Measurements from ENCODE around the gene MXRA7.
"Not testable (repeated sequence)": the region's sequence is repeated elsewhere in the genome, so short reads cannot be mapped to it uniquely, and the experiment has no call there.

Gene MXRA7

DNA sequence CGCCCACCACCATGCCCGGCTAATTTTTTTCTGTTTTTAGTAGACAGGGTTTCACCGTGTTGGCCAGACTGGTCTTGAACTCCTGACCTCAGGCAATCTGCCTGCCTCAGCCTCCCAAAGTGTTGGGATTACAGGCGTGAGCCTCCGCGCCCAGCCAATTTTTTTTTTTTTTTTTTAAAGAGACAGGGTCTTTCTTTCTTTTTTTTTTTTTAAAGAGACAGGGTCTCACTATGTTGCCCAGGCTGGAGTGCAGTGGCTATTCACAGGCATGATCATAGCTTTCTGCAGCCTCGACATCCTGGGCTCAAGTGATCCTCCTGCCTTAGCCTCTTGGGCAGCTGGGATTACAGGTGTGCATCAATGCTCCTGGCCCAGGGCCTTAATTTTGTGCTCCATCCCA, 1.6 kb upstream of the MXRA7 start:
- H3K9ac ChIP-seq (ENCODE audit: low read depth, low read length); H3K9me3 ChIP-seq (replicated peaks; ENCODE audit: low read length); H3K4me2 ChIP-seq (ENCODE audit: low read length); H3K27me3 ChIP-seq (ENCODE audit: control insufficient read depth, insufficient read depth, low read length); H3K4me3 ChIP-seq (ENCODE audit: low read length): not testable (repeated sequence)
- H3K36me3 ChIP-seq (ENCODE audit: insufficient read depth, low read length) = peaks cover 35% of the 10 kb centered on the region
- peaks cover 53% of the 10 kb centered on the region for H3K4me1 ChIP-seq (ENCODE audit: control insufficient read depth, insufficient read depth, low read length)

DNA sequence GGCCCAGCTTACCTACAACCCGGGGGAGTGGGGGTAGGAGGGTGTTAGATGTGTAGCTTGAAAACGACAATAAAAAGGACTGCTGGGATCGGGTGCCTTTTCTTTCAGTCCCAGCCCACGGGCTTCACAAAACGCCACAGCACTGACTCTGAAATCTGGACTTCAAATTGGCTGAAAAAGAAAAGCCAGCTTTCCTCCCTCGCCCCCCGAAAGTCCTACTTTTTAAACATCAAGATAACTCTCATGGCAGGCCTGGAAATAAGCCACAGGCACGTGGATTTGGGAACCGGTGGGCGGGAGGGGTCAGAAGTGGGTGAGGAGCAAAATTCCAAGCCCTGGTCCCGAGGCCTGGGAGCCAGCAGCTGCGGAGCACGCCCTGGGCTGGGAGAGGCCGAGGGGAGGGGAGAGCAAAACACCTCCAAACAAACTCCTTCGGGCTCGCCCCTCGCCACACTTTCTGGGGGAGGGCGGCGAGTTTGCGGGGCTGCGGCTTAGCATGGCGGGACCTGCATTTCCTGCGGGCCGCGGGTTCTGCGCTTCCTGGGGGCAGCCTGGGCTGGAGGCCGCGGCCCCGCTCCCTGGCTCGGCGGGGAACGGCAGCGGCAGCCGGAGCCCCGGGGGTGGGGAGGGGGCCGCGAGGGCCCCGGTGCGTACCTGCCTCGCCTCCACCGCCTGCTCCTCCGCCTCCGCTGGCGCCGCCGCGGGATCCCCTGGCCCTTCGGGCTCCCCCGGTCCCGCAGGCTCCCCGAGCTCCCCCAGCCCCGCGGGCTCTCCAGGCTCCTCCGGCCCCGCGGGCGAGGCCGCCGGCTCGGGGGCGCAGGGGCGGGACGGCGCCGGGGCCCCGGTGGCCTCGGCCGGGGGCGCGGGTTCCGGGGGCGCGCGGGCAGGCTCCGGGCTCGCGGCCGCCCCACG, 558 bp downstream of the MXRA7 start:
- not testable (repeated sequence) for H3K27me3 ChIP-seq (ENCODE audit: control insufficient read depth, insufficient read depth, low read length); H3K9me3 ChIP-seq (replicated peaks; ENCODE audit: low read length)
- Histone ChIP-seq H3K4me1 (ENCODE audit: control insufficient read depth, insufficient read depth, low read length) (peaks cover 38% of the 10 kb centered on the region), H3K4me3 (ENCODE audit: low read length) (peak overlapping the region; percentile 78), H3K4me2 (ENCODE audit: low read length) (peak overlapping the region; percentile 90), H3K9ac (ENCODE audit: low read depth, low read length) (peak overlapping the region; percentile 94), H3K36me3 (ENCODE audit: insufficient read depth, low read length) (peaks cover 37% of the 10 kb centered on the region)

DNA sequence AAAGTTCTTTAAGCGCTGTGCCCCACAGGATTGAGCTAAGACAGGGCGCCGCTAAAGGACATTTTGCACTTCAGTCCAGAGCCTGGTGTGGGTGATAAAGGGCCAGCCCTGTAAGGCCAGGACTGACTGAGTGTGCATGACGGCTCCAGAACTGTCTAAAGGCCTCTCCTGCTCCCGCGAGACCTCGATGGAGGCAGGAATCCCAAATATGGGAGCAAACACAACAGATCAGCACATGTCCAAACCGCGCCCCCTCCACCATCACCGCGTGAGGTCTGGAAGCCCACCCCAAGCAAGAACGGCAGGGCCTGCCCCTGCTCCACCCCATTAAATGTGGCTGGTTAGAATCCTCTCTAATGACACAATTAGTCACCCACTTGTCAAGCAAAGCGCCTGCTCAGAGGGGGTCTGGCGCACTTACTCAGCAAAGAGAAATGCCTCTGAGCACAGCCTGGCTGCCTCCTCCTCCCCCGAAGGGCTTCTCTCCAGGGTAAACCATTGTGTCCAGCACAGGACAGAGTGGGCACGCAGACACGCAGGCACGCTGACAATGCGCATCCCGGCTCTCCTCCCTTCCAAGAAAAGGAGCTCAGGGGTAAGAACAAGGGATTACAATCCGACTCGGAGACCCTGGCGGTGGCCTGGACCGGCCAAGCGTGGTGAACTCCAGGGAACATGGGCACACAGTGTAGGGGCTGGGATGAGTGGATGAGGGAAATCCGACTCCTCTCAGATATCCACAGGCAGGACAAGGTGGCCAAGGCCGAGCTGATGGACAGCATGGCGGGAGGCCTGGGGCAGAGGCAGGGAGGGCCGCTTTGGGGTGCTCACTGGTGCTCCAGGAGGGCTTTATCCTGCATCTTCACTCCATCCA, 1.5 kb downstream of the MXRA7 start:
- Histone ChIP-seq H3K9ac (ENCODE audit: low read depth, low read length) (peak overlapping the region; percentile 94), H3K27me3 (ENCODE audit: control insufficient read depth, insufficient read depth, low read length) (no peaks in the 10 kb centered on the region), H3K4me3 (ENCODE audit: low read length) (peak overlapping the region; percentile 78), H3K4me1 (ENCODE audit: control insufficient read depth, insufficient read depth, low read length) (peaks cover 35% of the 10 kb centered on the region), H3K4me2 (ENCODE audit: low read length) (peak overlapping the region; percentile 90), H3K9me3 (replicated peaks; ENCODE audit: low read length) (no peaks in the 10 kb centered on the region), H3K36me3 (ENCODE audit: insufficient read depth, low read length) (peaks cover 32% of the 10 kb centered on the region)

DNA sequence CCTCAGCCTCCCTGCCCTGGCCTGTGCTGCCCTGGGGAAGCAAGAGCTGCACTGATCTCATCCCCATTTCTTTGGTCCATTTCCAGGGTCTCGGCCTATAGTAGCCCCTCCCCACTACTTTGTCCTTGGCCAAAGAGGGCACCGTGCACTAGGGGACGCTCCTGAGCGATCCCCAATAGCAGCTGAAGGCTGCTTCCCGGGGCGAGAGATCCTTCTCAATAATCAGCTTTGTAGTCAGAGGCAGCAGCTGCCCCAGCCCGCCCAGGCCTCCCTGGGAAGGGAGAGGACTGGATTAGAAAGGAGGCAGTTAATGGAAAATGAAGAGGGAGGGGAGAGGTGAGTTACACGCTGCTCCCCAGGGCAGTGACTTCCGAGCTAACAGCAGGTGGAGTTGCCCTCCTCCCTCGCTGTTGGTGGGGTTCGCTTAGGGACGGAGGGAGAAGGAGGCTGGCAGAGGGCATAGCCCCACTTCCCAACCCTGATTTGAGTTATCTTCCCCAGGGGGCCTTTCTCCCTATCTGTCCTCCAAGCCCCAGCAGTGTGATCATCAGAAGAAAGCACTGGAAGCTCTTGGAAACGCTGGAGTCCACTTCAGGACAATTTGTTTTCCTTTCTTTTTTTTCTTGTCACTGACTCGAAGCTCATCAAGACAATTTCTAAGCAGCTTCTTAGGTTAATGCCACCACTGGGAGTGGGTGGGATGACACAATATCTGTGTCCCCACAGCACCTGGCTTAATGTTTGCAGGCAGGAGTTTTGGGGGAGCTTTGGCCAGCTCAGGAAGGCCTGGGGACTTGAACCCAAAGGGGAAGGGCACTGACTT, 2.6 kb downstream of the MXRA7 start:
- no peaks in the 10 kb centered on the region for H3K9me3 ChIP-seq (replicated peaks; ENCODE audit: low read length)
- H3K4me1 ChIP-seq (ENCODE audit: control insufficient read depth, insufficient read depth, low read length) = peaks cover 35% of the 10 kb centered on the region
- peak overlapping the region; percentile 90 for H3K4me2 ChIP-seq (ENCODE audit: low read length)
- peaks cover 22% of the 10 kb centered on the region for H3K36me3 ChIP-seq (ENCODE audit: insufficient read depth, low read length)
- peak overlapping the region; percentile 78 for H3K4me3 ChIP-seq (ENCODE audit: low read length)
- H3K9ac ChIP-seq (ENCODE audit: low read depth, low read length) = peak overlapping the region; percentile 94
- H3K27me3 ChIP-seq (ENCODE audit: control insufficient read depth, insufficient read depth, low read length) = no peaks in the 10 kb centered on the region

DNA sequence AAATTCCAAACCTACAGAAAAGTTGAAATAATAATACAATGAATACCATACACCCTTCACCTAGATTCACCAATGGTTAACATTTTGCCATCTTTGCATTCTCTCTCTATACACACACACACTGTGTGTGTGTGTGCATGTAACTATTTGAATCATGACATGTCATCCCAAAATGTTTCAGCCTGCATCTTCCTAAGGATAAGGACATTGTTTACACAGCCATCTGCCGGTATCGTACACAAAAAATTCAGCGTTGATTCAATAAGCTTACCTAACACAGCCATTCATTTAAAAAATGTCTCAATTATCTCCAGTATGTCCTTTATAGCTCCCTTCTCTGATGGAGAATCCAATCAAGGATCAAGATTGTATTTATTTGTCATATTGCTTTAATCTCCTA, 3.9 kb downstream of the MXRA7 start:
- Histone ChIP-seq H3K27me3 (ENCODE audit: control insufficient read depth, insufficient read depth, low read length) (no peaks in the 10 kb centered on the region), H3K4me1 (ENCODE audit: control insufficient read depth, insufficient read depth, low read length) (peaks cover 36% of the 10 kb centered on the region), H3K36me3 (ENCODE audit: insufficient read depth, low read length) (peaks cover 17% of the 10 kb centered on the region), H3K9ac (ENCODE audit: low read depth, low read length) (no peak overlapping the region), H3K4me2 (ENCODE audit: low read length) (no peak overlapping the region), H3K4me3 (ENCODE audit: low read length) (no peak overlapping the region), H3K9me3 (replicated peaks; ENCODE audit: low read length) (no peaks in the 10 kb centered on the region)

DNA sequence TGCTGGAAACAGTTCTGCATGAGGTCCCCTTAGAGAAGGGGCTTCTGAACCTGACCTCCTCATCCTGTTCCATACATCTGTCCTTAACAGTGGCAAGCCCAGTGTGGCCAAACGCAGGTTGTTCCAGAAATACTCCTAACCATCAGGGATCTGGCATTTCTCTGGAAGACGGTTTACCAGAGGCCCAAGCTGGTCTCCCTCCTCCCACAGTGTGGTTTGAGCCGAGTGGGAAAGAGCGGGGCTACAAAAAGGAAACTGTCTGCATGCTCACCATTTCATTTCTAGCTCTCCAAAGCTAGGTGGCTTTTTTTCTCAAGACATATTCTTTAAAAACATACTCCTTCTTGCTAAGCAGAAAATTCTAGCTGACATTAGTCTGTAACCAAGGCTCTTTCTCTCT, 6.0 kb downstream of the MXRA7 start:
- no peak overlapping the region for H3K4me3 ChIP-seq (ENCODE audit: low read length)
- H3K27me3 ChIP-seq (ENCODE audit: control insufficient read depth, insufficient read depth, low read length) = no peaks in the 10 kb centered on the region
- no peak overlapping the region for H3K4me2 ChIP-seq (ENCODE audit: low read length)
- peaks cover 47% of the 10 kb centered on the region for H3K4me1 ChIP-seq (ENCODE audit: control insufficient read depth, insufficient read depth, low read length)
- H3K36me3 ChIP-seq (ENCODE audit: insufficient read depth, low read length) = peaks cover 17% of the 10 kb centered on the region
- H3K9me3 ChIP-seq (replicated peaks; ENCODE audit: low read length) = no peaks in the 10 kb centered on the region
- no peak overlapping the region for H3K9ac ChIP-seq (ENCODE audit: low read depth, low read length)

DNA sequence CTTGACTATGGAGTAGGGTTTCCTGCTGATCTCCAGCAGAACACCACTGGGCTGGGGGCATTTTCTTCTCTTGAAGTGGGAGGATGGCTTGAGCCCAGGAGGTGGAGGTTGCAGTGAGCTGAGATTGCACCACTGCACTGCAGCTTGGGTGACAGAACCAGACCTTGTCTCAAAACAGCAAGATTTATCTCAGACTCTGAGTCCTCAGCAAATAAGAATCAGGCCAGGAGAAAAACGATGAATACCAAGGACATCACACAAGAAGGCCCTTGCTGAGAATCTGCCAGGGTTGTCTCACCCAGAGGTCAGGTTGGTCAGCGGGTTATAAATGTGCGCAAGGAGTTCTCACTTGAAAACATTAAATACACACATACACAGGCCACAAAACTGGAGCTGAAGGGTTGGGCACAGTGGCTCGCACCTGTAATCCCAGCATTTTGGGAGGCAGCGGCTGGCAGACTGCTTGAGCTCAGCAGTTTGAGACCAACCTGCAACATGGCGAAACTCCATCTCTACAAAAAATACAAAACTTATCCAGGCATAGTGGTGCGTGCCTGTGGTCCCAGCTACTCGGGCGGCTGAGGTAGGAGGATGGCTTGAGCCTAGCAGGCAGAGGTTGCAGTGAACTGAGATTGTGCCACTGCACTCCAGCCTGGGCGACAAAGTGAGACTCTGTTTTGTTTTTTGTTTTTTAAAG, 7.7 kb downstream of the MXRA7 start:
- H3K4me3 ChIP-seq (ENCODE audit: low read length) = no peak overlapping the region
- peaks cover 55% of the 10 kb centered on the region for H3K4me1 ChIP-seq (ENCODE audit: control insufficient read depth, insufficient read depth, low read length)
- peaks cover 17% of the 10 kb centered on the region for H3K36me3 ChIP-seq (ENCODE audit: insufficient read depth, low read length)
- no peak overlapping the region for H3K9ac ChIP-seq (ENCODE audit: low read depth, low read length)
- H3K9me3 ChIP-seq (replicated peaks; ENCODE audit: low read length) = no peaks in the 10 kb centered on the region
- no peaks in the 10 kb centered on the region for H3K27me3 ChIP-seq (ENCODE audit: control insufficient read depth, insufficient read depth, low read length)
- H3K4me2 ChIP-seq (ENCODE audit: low read length) = no peak overlapping the region

DNA sequence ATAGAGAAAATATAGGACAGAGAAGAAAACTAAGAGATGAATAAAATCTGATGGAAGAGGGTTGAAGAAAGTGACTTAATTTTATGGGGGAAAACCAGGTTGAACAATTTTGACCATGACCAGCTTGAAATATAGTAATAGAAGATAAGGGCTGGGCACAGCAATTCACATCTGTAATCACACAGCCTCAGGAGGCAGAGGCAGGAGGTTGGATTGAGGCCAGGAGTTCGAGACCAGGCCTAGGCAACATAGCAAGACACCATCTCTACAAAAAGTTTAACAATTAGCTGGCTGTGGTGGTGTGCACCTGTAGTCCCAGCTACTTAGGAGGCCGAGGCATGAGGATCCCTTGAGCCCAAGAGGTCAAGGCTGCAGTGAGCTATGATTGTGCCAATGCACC, 8.7 kb downstream of the MXRA7 start:
- H3K9ac ChIP-seq (ENCODE audit: low read depth, low read length) = peak overlapping the region; percentile 71
- peak overlapping the region; percentile 85 for H3K4me2 ChIP-seq (ENCODE audit: low read length)
- peaks cover 12% of the 10 kb centered on the region for H3K36me3 ChIP-seq (ENCODE audit: insufficient read depth, low read length)
- no peaks in the 10 kb centered on the region for H3K27me3 ChIP-seq (ENCODE audit: control insufficient read depth, insufficient read depth, low read length)
- no peaks in the 10 kb centered on the region for H3K9me3 ChIP-seq (replicated peaks; ENCODE audit: low read length)
- no peak overlapping the region for H3K4me3 ChIP-seq (ENCODE audit: low read length)
- H3K4me1 ChIP-seq (ENCODE audit: control insufficient read depth, insufficient read depth, low read length) = peaks cover 56% of the 10 kb centered on the region

DNA sequence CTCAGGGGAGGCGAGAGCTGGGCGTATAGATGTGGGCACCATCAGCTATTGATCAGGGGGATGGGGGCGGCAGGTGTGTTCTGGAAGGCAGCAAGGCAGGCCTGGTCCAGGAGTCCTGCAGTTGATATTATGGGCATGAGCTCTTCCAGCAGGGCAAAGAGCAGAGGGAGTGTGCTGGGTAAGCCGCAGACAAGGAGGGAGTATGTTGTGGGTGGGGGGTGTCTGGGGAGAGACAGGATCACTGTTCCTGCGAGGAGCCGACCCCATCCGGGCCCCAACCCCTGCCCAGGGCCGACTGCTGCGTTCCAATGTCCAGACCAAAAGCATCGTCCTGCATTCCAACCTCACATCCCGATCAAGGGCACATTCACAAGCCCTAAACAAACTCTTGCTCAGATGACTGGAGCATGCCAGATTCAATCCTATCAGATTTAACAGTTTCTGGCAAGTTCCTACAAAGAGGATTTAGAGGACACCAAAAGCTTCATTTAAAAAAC, 9.2 kb downstream of the MXRA7 start:
- Histone ChIP-seq H3K4me3 (ENCODE audit: low read length) (peak overlapping the region; percentile 64), H3K9ac (ENCODE audit: low read depth, low read length) (peak overlapping the region; percentile 71)

DNA sequence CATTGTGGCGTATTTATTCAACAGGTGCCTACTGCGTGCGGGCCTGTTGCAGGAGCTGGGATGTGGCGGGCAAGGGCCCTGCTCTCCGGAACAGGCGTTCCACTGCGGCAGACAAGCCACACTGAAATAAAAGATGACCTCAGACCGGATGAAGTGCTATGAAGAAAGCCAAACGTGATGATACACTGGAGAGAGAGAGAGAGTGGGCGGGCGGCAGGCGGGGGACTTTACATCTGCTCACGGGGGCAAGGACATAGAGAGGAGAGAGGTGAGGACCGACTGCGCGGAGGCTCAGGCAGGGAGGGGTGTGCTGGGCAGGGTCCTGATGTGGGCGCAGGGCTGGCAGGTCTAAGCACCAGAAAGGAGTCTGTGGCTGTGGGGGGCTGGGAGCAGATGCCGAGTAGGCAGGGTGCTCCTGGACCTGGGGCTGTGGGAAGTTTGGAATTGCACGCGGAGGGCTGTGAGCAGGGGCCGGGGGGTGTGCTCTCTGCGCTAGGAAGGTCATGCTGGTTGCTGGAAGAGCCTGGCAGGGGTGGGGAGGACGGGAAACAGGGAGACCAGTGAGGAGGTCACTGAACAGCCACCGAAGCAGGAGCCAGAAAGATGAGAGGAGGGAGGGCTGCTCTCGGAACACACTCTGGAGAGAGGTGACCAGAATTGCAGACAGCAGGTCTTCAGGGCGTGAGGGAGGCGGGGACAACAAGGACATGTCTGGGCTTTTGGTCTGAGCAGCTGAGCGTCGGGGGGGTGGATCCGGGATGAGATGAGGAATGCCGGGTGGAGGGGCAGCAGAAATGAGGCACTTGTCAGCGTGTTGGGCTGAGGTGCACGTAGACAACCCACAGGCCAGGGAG, 9.9 kb downstream of the MXRA7 start:
- peak overlapping the region; percentile 85 for H3K4me2 ChIP-seq (ENCODE audit: low read length)
- peak overlapping the region; percentile 64 for H3K4me3 ChIP-seq (ENCODE audit: low read length)
- peaks cover 7% of the 10 kb centered on the region for H3K36me3 ChIP-seq (ENCODE audit: insufficient read depth, low read length)
- no peaks in the 10 kb centered on the region for H3K27me3 ChIP-seq (ENCODE audit: control insufficient read depth, insufficient read depth, low read length)
- H3K4me1 ChIP-seq (ENCODE audit: control insufficient read depth, insufficient read depth, low read length) = peaks cover 63% of the 10 kb centered on the region
- H3K9ac ChIP-seq (ENCODE audit: low read depth, low read length) = peak overlapping the region; percentile 72
- H3K9me3 ChIP-seq (replicated peaks; ENCODE audit: low read length) = no peaks in the 10 kb centered on the region

More for the DNA sequence above, 9.2 kb downstream of the MXRA7 start:
- Histone ChIP-seq H3K27me3 (ENCODE audit: control insufficient read depth, insufficient read depth, low read length) (no peaks in the 10 kb centered on the region), H3K4me1 (ENCODE audit: control insufficient read depth, insufficient read depth, low read length) (peaks cover 57% of the 10 kb centered on the region), H3K4me2 (ENCODE audit: low read length) (peak overlapping the region; percentile 85), H3K36me3 (ENCODE audit: insufficient read depth, low read length) (peaks cover 8% of the 10 kb centered on the region), H3K9me3 (replicated peaks; ENCODE audit: low read length) (no peaks in the 10 kb centered on the region)
